ENCODE data around the gene SETD7. TPM values are rescaled to one million over a fixed set of nuclear protein-coding genes. Genes with fewer than 3 reads are reported as not detected.

SETD7 gene
- total RNA-seq, 1 donor from 2014 or later, result 22.6 TPM

GRCh38 chr4:139535228-139535870, 20.7 kb downstream of the SETD7 start:
- Mint-ChIP-seq H3K4me3 (ENCODE audit: unreplicated experiment) (no peak overlapping the region), H3K27ac (ENCODE audit: unreplicated experiment) (no peak overlapping the region), H3K4me1 (ENCODE audit: low read depth, unreplicated experiment) (peaks cover 5% of the 10 kb centered on the region), H3K27me3 (ENCODE audit: unreplicated experiment) (peaks cover 2% of the 10 kb centered on the region), H3K36me3 (ENCODE audit: unreplicated experiment) (no peaks in the 10 kb centered on the region), H3K9me3 (ENCODE audit: unreplicated experiment) (no peaks in the 10 kb centered on the region)
- no peak for TF ChIP-seq CTCF (IDR thresholded peaks at IDR 0.05; ENCODE audit: partially characterized antibody, unreplicated experiment)
- DNase-seq, result no peak

- DNase-seq, result no peak
- peaks cover 5% of the 10 kb centered on the region for H3K4me1 Mint-ChIP-seq (ENCODE audit: low read depth, unreplicated experiment)
- H3K36me3 Mint-ChIP-seq (ENCODE audit: unreplicated experiment), result no peaks in the 10 kb centered on the region
- H3K4me3 Mint-ChIP-seq (ENCODE audit: unreplicated experiment), result no peak overlapping the region
- H3K27me3 Mint-ChIP-seq (ENCODE audit: unreplicated experiment), result no peaks in the 10 kb centered on the region
- peak overlapping the region; percentile 65 for H3K27ac Mint-ChIP-seq (ENCODE audit: unreplicated experiment)
- TF ChIP-seq CTCF (IDR thresholded peaks at IDR 0.05; ENCODE audit: partially characterized antibody, unreplicated experiment), result no peak
- no peaks in the 10 kb centered on the region for H3K9me3 Mint-ChIP-seq (ENCODE audit: unreplicated experiment)
Observed at GRCh38 chr4:139534287-139534950, 21.6 kb downstream of the SETD7 start.

GRCh38 chr4:139533511-139533910, 22.5 kb downstream of the SETD7 start:
- DNase-seq, result no peak
- Mint-ChIP-seq H3K27me3 (ENCODE audit: unreplicated experiment) (no peaks in the 10 kb centered on the region), H3K4me3 (ENCODE audit: unreplicated experiment) (no peak overlapping the region), H3K4me1 (ENCODE audit: low read depth, unreplicated experiment) (peaks cover 11% of the 10 kb centered on the region), H3K9me3 (ENCODE audit: unreplicated experiment) (no peaks in the 10 kb centered on the region), H3K36me3 (ENCODE audit: unreplicated experiment) (no peaks in the 10 kb centered on the region), H3K27ac (ENCODE audit: unreplicated experiment) (no peak overlapping the region)
- no peak for TF ChIP-seq CTCF (IDR thresholded peaks at IDR 0.05; ENCODE audit: partially characterized antibody, unreplicated experiment)

GRCh38 chr4:139532947-139533346, 23.1 kb downstream of the SETD7 start:
- no peaks in the 10 kb centered on the region for H3K9me3 Mint-ChIP-seq (ENCODE audit: unreplicated experiment)
- H3K36me3 Mint-ChIP-seq (ENCODE audit: unreplicated experiment), result no peaks in the 10 kb centered on the region
- H3K27me3 Mint-ChIP-seq (ENCODE audit: unreplicated experiment), result no peaks in the 10 kb centered on the region
- peaks cover 14% of the 10 kb centered on the region for H3K4me1 Mint-ChIP-seq (ENCODE audit: low read depth, unreplicated experiment)
- no peak overlapping the region for H3K27ac Mint-ChIP-seq (ENCODE audit: unreplicated experiment)
- DNase-seq, result no peak
- H3K4me3 Mint-ChIP-seq (ENCODE audit: unreplicated experiment), result no peak overlapping the region
- TF ChIP-seq CTCF (IDR thresholded peaks at IDR 0.05; ENCODE audit: partially characterized antibody, unreplicated experiment), result no peak

GRCh38 chr4:139530833-139531427, 25.1 kb downstream of the SETD7 start:
- H3K27ac Mint-ChIP-seq (ENCODE audit: unreplicated experiment), result no peak overlapping the region

More at GRCh38 chr4:139530833-139531427, 25.1 kb downstream of the SETD7 start:
- TF ChIP-seq CTCF (IDR thresholded peaks at IDR 0.05; ENCODE audit: partially characterized antibody, unreplicated experiment), result peak; percentile 62
- peak; percentile 75 for DNase-seq
- no peaks in the 10 kb centered on the region for H3K9me3 Mint-ChIP-seq (ENCODE audit: unreplicated experiment)
- H3K4me1 Mint-ChIP-seq (ENCODE audit: low read depth, unreplicated experiment), result peaks cover 14% of the 10 kb centered on the region
- no peak overlapping the region for H3K4me3 Mint-ChIP-seq (ENCODE audit: unreplicated experiment)
- H3K27me3 Mint-ChIP-seq (ENCODE audit: unreplicated experiment), result no peaks in the 10 kb centered on the region
- H3K36me3 Mint-ChIP-seq (ENCODE audit: unreplicated experiment), result no peaks in the 10 kb centered on the region
